DND-41 (cell line): ENCODE data around the gene DHRS4L2.
"Not testable (repeated sequence)": the region's sequence is repeated elsewhere in the genome, so short reads cannot be mapped to it uniquely, and the experiment has no call there.

ENCODE experiments used
- CTCF ChIP-seq: IDR thresholded peaks from 2 replicates; pipeline ENCODE4 v1.5.1; 2012; ENCODE audit warnings: borderline replicate concordance, low read length, moderate library complexity, mild to moderate bottlenecking; ENCODE audit not compliant: poor library complexity, severe bottlenecking; ENCODE audit errors: extremely low read depth
- EZH2 ChIP-seq: IDR thresholded peaks from 3 replicates; pipeline ENCODE4 v1.6.1; 2012; ENCODE audit warnings: borderline replicate concordance, low read depth, mild to moderate bottlenecking, moderate library complexity, low read length, inconsistent platforms; ENCODE audit not compliant: severe bottlenecking

- TF ChIP-seq CTCF: peak; percentile 18
- TF ChIP-seq EZH2: not testable (repeated sequence)
Measured at GRCh38 chr14:24019944-24020343, 31.2 kb downstream of the DHRS4L2 start.
